SK-N-SH (cell line): ENCODE data around the gene ITPRID2. TPM values are rescaled to one million over a fixed set of nuclear protein-coding genes. Genes with fewer than 3 reads are reported as not detected.

Experiments used
- CTCF ChIA-PET: fragments of 300-600, 350-600 bp; formaldehyde crosslinking; extraction: SDS; loops from one replicate; lab custom pipeline; 2021; lab: Yijun Ruan, JAX
- POLR2A ChIA-PET: fragments of 350-600 bp; sonication (Branson Sonifier 250); formaldehyde crosslinking; extraction: SDS; loops from one replicate; lab custom pipeline; 2020; ENCODE audit warnings: antibody characterized with exemption, inconsistent platforms; lab: Yijun Ruan, JAX
- DNase-seq: peaks from one replicate; pipeline ENCODE4 v3.0.0; 2012
- H2AFZ ChIP-seq: fragments of 200-600 bp; sonication (generic); 2 replicates; pipeline ENCODE4 v1.8.1; 2016; ENCODE audit warnings: antibody characterized with exemption, mild to moderate bottlenecking, low read depth
- H3F3A ChIP-seq: fragments of 200-600 bp; sonication (generic); replicated peaks from 2 replicates; pipeline ENCODE3; 2016; ENCODE audit warnings: antibody characterized with exemption, mild to moderate bottlenecking; ENCODE audit not compliant: insufficient read depth
- H3K27ac ChIP-seq, 2 experiments: fragments of 200-500 bp in 1 of 2; fragments of 200-600 bp in 1 of 2; sonication (Bioruptor generic) in 1 of 2; sonication (generic), shearing (Covaris generic) in 1 of 2; 2 replicates each; pipeline versions ENCODE4 v1.5.1 to v1.6.1; 2014 to 2016; ENCODE audit warnings: low read depth in 2 of 2, inconsistent platforms in 1 of 2, low read length in 1 of 2, mild to moderate bottlenecking in 1 of 2, mixed read lengths in 1 of 2
- H3K27me3 ChIP-seq: fragments of 200-600 bp; sonication (generic), shearing (Covaris generic); 2 replicates; pipeline ENCODE4 v1.6.1; 2016; ENCODE audit warnings: mixed run types; ENCODE audit not compliant: insufficient read depth
- H3K36me3 ChIP-seq, 2 experiments: fragments of 200-500 bp in 1 of 2; fragments of 200-600 bp in 1 of 2; sonication (Bioruptor generic) in 1 of 2; sonication (generic) in 1 of 2; replicated peaks in 1 of 2; 2 replicates each; pipeline versions ENCODE3 to v1.5.1; 2014 to 2016; ENCODE audit warnings: low read length in 1 of 2, mild to moderate bottlenecking in 1 of 2; ENCODE audit not compliant: insufficient read depth in 2 of 2, control insufficient read depth in 1 of 2
- H3K4me1 ChIP-seq, 2 experiments: fragments of 200-500 bp in 1 of 2; fragments of 200-600 bp in 1 of 2; sonication (Bioruptor generic) in 1 of 2; sonication (generic), shearing (Covaris generic) in 1 of 2; 2 replicates each; pipeline versions ENCODE4 v1.5.1 to v1.6.1; 2014 to 2016; ENCODE audit warnings: low read depth in 1 of 2, low read length in 1 of 2, mixed run types in 1 of 2; ENCODE audit not compliant: insufficient read depth in 2 of 2, control insufficient read depth in 1 of 2
- H3K4me2 ChIP-seq: fragments of 200-600 bp; sonication (generic), shearing (Covaris generic); 2 replicates; pipeline ENCODE4 v1.6.1; 2017; ENCODE audit warnings: mixed run types
- H3K4me3 ChIP-seq, 2 experiments: fragments of 200-500 bp in 1 of 2; fragments of 200-600 bp in 1 of 2; sonication (Bioruptor generic) in 1 of 2; sonication (generic), shearing (Covaris generic) in 1 of 2; 2 replicates each; pipeline versions ENCODE4 v1.5.1 to v1.8.1; 2014 to 2016; ENCODE audit warnings: low read depth in 2 of 2, inconsistent platforms in 1 of 2, low read length in 1 of 2, mild to moderate bottlenecking in 1 of 2, mixed read lengths in 1 of 2, moderate library complexity in 1 of 2
- H3K79me2 ChIP-seq: fragments of 200-600 bp; sonication (generic); 2 replicates; pipeline ENCODE4 v1.8.1; 2017; ENCODE audit warnings: mild to moderate bottlenecking; ENCODE audit not compliant: insufficient read depth
- H3K9ac ChIP-seq: fragments of 200-600 bp; sonication (generic); 2 replicates; pipeline ENCODE4 v1.6.1; 2017; ENCODE audit warnings: mixed run types
- H3K9me2 ChIP-seq: fragments of 200-600 bp; sonication (generic); 2 replicates; pipeline ENCODE4 v1.6.1; 2017; ENCODE audit warnings: mixed run types
- H3K9me3 ChIP-seq: fragments of 200-600 bp; sonication (generic); 2 replicates; pipeline ENCODE4 v1.6.1; 2017; ENCODE audit warnings: mixed run types, mild to moderate bottlenecking, moderate library complexity
- H4K20me1 ChIP-seq: fragments of 200-600 bp; sonication (generic); 2 replicates; pipeline ENCODE4 v1.6.1; 2017; ENCODE audit warnings: mild to moderate bottlenecking, mixed run types; ENCODE audit not compliant: insufficient read depth
- CTCF ChIP-seq: fragments of 200-600 bp; sonication (generic); IDR thresholded peaks from 2 replicates; pipeline ENCODE4 v1.6.1; 2017; ENCODE audit warnings: antibody characterized with exemption, mild to moderate bottlenecking, moderate library complexity
- EP300 ChIP-seq, 2 experiments: IDR thresholded peaks; 2 replicates each; pipeline versions ENCODE4 v1.4.0 to v1.6.1; 2012; ENCODE audit warnings: borderline replicate concordance in 1 of 2, low read depth in 1 of 2, low read length in 1 of 2
- FOSL2 ChIP-seq: IDR thresholded peaks from 2 replicates; pipeline ENCODE4 v1.4.0; 2012; ENCODE audit warnings: low read depth, mild to moderate bottlenecking, moderate library complexity, borderline replicate concordance
- GABPA ChIP-seq: IDR thresholded peaks from 2 replicates; pipeline ENCODE4 v1.4.0; 2012; ENCODE audit warnings: low read depth, mild to moderate bottlenecking
- REST ChIP-seq: IDR thresholded peaks from 2 replicates; pipeline ENCODE4 v1.6.1; 2012; ENCODE audit warnings: mild to moderate bottlenecking, low read depth, low read length, moderate library complexity
- RXRA ChIP-seq: IDR thresholded peaks from 2 replicates; pipeline ENCODE4 v1.4.0; 2012; ENCODE audit warnings: low read depth, mild to moderate bottlenecking, borderline replicate concordance
- SIN3A ChIP-seq: IDR thresholded peaks from 2 replicates; pipeline ENCODE4 v1.6.1; 2012; ENCODE audit warnings: low read depth, mild to moderate bottlenecking, low read length, moderate library complexity, borderline replicate concordance
- WGBS: methylation state at CpG from one replicate; pipeline ENCODE4 v1.1.6; 2017; ENCODE audit warnings: low lambda C conversion rate; 5-methylcytosine and 5-hydroxymethylcytosine counted together
- polyA plus RNA-seq, 3 experiments: library from polyadenylated mRNA; depleted of rRNA; stranded (reverse); fragments of >200 nt; gene quantifications; 2 replicates each; pipeline ENCODE4 v1.2.3, GENCODE V29; 2012
- TF ChIP-seq, protein P1 (sequence below): IDR thresholded peaks from 2 replicates; pipeline ENCODE4 v1.4.0; 2012; ENCODE audit warnings: low read depth, borderline replicate concordance

Gene ITPRID2
- polyA plus RNA-seq, 1 of the 3 experiments (the other 2 are of a cell fraction): 41.9 TPM

DNA sequence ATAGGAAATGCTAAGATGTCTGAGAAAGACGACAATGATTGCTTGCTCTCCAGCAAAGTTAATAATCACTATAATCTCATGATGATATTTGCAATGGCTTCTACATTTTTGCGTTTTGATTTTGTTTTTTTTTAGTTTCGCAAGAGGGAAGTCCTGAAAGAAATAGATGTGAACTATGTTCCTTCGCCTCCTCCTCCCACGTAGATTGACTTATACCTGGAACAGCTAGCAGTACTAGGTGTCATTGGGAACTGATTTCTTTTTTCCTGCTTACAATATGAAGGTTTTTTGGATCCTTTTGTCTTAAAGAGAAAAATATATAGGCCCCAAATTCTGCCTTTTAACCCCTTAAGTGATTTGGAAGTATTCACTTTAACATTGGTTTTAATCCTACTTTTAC, 26.7 kb downstream of the ITPRID2 start:
- Histone ChIP-seq H3K4me3 (no peak overlapping the region), H4K20me1 (no peaks in the 10 kb centered on the region; the same call in 1 of the 2 replicates), H3K9me2 (no peaks in the 10 kb centered on the region), H3K4me1 (peaks cover 0 to 7% of the 10 kb centered on the region in 2 experiments; a peak in 1 of 4 replicates), H3F3A (peaks cover 14% of the 10 kb centered on the region), H2AFZ (no peak overlapping the region), H3K27me3 (no peaks in the 10 kb centered on the region), H3K9ac (no peak overlapping the region), H3K9me3 (no peaks in the 10 kb centered on the region), H3K79me2 (peaks cover 26% of the 10 kb centered on the region), H3K36me3 (peaks cover 94 to 95% of the 10 kb centered on the region in 2 experiments), H3K4me2 (no peak overlapping the region)
- DNase-seq: no peak
- CTCF ChIA-PET: interaction anchor here (1.8 kb wide), 1 partner anchor 345 kb away, joined by 4 read pairs; no protein-coding TSS in a partner anchor
- 97% methylated on average over 5 of the region's 5 CpGs for WGBS
- TF ChIP-seq SIN3A (no peak), REST (no peak), CTCF (no peak), EP300 (IDR thresholded peaks at IDR 0.05; ENCODE audit: borderline replicate concordance in 1 of 2, low read depth in 1 of 2, low read length in 1 of 2) (no peak), FOSL2 (no peak), GABPA (no peak), RXRA (no peak)
- TF ChIP-seq, protein P1, sequence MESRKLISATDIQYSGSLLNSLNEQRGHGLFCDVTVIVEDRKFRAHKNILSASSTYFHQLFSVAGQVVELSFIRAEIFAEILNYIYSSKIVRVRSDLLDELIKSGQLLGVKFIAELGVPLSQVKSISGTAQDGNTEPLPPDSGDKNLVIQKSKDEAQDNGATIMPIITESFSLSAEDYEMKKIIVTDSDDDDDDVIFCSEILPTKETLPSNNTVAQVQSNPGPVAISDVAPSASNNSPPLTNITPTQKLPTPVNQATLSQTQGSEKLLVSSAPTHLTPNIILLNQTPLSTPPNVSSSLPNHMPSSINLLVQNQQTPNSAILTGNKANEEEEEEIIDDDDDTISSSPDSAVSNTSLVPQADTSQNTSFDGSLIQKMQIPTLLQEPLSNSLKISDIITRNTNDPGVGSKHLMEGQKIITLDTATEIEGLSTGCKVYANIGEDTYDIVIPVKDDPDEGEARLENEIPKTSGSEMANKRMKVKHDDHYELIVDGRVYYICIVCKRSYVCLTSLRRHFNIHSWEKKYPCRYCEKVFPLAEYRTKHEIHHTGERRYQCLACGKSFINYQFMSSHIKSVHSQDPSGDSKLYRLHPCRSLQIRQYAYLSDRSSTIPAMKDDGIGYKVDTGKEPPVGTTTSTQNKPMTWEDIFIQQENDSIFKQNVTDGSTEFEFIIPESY: no peak
- TF ChIP-seq, all 33 proteins: peak for 0
- no peak overlapping the region for H3K27ac ChIP-seq
- POLR2A ChIA-PET: no interaction called here
